Measurements from ENCODE around the gene DISP1. TPM values are rescaled to one million over a fixed set of nuclear protein-coding genes. Genes with fewer than 3 reads are reported as not detected.

The DISP1 gene
- total and polyA plus RNA-seq, 8 donors: 0.87 to 277 (median 4.9) TPM; not detected in 1

DNA sequence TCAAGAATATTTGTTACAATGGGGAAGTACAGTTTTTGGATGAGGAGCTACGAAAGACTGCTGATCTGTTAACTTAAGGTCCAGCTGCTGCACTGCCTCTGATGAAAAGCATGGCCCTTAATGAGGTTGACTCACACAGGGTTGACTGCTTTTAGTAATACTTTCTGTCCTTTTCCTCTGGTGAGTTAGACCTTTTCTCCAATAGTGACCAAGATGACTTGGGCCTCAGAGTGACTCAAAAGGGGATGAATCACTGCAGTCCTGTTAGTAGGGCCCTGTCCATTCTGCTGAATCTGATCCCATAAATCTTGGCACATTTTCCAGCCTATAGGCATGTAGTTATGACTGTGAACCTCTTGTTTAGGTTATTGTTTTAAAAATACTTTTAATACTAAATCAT lies 2.7 kb downstream of the DISP1 start:
- peak in 1 of 2 donors; percentile 24 for DNase-seq
- Histone ChIP-seq H3K4me3 (no peak overlapping the region), H3K4me1 (peaks cover 7 to 48% (median 31%) of the 10 kb centered on the region in 4 donors), H3K36me3 (no peaks in the 10 kb centered on the region), H3K27ac (peak overlapping the region in 3 of 5 donors; percentile 16 to 31 (median 21)), H3K27me3 (no peaks in the 10 kb centered on the region), H3K9me3 (no peaks in the 10 kb centered on the region)
- intact Hi-C loops (cut with DNase I; ENCODE audit: low total_unique reads): no loop called here
- TF ChIP-seq POLR2A (IDR thresholded peaks at IDR 0.05): no peak
- TF ChIP-seq EP300 (IDR thresholded peaks at IDR 0.05): no peak
- peak in 1 of 3 donors; percentile 85 for TF ChIP-seq POLR2AphosphoS5 (IDR thresholded peaks at IDR 0.05)
- TF ChIP-seq, protein P1, sequence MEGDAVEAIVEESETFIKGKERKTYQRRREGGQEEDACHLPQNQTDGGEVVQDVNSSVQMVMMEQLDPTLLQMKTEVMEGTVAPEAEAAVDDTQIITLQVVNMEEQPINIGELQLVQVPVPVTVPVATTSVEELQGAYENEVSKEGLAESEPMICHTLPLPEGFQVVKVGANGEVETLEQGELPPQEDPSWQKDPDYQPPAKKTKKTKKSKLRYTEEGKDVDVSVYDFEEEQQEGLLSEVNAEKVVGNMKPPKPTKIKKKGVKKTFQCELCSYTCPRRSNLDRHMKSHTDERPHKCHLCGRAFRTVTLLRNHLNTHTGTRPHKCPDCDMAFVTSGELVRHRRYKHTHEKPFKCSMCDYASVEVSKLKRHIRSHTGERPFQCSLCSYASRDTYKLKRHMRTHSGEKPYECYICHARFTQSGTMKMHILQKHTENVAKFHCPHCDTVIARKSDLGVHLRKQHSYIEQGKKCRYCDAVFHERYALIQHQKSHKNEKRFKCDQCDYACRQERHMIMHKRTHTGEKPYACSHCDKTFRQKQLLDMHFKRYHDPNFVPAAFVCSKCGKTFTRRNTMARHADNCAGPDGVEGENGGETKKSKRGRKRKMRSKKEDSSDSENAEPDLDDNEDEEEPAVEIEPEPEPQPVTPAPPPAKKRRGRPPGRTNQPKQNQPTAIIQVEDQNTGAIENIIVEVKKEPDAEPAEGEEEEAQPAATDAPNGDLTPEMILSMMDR (IDR thresholded peaks at IDR 0.05): no peak
- WGBS, 5 donors: 50 to 88% (median 83%) methylated on average over 1 of the region's 1 CpG

DNA sequence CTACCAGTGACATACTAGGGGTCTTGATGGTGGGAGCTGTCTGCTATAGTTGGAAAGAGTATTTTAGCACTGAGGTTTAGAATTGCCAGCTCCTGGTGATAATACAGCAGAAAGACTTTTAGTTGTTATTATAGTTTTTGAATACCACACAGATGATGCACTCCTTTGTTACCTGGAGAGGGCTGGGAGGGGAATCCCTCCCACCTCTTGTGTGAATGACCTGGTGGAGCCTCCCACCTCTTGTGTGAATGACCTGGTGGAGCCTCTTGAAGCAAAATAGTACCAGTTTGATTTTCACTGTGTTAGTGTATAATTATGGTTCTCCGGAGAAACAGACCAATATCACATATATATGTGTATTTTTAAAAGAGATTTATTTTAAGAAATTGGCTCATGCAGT lies 3.3 kb downstream of the DISP1 start:
- no peak for DNase-seq
- Histone ChIP-seq H3K27me3 (no peaks in the 10 kb centered on the region), H3K4me3 (no peak overlapping the region), H3K27ac (peak overlapping the region in 3 of 5 donors; percentile 16 to 31 (median 21)), H3K36me3 (no peaks in the 10 kb centered on the region), H3K4me1 (peaks cover 7 to 48% (median 31%) of the 10 kb centered on the region in 4 donors), H3K9me3 (no peaks in the 10 kb centered on the region)
- no peak for TF ChIP-seq POLR2A (IDR thresholded peaks at IDR 0.05)
- TF ChIP-seq EP300 (IDR thresholded peaks at IDR 0.05): no peak
- TF ChIP-seq POLR2AphosphoS5 (IDR thresholded peaks at IDR 0.05): no peak
- TF ChIP-seq, protein P1 (IDR thresholded peaks at IDR 0.05): no peak
- WGBS, 5 donors: 93 to 98% (median 96%) methylated on average over 1 of the region's 1 CpG
- intact Hi-C loops (cut with DNase I; ENCODE audit: low total_unique reads): no loop called here

DNA sequence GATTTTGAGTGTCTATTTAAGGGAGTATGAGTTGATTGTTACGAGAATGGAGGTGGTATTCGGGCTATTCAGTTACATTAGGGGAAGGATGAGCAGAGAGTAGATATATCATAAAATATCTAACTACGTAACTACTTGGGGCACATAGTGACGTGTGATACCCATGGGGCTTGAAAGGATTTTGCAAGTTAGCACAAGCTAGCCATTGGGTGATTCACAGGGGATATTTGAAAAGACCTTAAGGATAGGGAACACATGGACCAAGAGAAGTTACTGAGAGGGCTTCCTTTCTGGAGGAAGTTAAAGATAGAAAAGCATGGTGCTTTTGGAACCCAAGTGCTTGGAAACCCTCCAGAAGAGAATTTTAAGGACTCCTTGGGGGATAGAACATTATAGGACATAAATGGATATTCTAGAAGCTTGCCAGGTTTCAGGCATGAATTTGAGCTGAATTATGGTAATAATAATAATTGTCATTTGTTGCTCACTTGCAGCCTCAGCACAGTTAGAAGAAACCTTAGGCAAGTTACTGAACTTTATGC lies 5.4 kb downstream of the DISP1 start:
- Histone ChIP-seq H3K4me1 (peaks cover 7 to 51% (median 28%) of the 10 kb centered on the region in 4 donors), H3K27me3 (no peaks in the 10 kb centered on the region), H3K36me3 (no peaks in the 10 kb centered on the region), H3K4me3 (no peak overlapping the region), H3K9me3 (no peaks in the 10 kb centered on the region), H3K27ac (no peak overlapping the region)
- DNase-seq: no peak
- TF ChIP-seq EP300 (IDR thresholded peaks at IDR 0.05): no peak
- TF ChIP-seq POLR2A (IDR thresholded peaks at IDR 0.05): no peak
- TF ChIP-seq, protein P1 (IDR thresholded peaks at IDR 0.05): no peak
- TF ChIP-seq POLR2AphosphoS5 (IDR thresholded peaks at IDR 0.05): no peak
- intact Hi-C loops (cut with DNase I; ENCODE audit: low total_unique reads): no loop called here
- WGBS, 5 donors: 91 to 98% (median 96%) methylated on average over 4 of the region's 4 CpGs

DNA sequence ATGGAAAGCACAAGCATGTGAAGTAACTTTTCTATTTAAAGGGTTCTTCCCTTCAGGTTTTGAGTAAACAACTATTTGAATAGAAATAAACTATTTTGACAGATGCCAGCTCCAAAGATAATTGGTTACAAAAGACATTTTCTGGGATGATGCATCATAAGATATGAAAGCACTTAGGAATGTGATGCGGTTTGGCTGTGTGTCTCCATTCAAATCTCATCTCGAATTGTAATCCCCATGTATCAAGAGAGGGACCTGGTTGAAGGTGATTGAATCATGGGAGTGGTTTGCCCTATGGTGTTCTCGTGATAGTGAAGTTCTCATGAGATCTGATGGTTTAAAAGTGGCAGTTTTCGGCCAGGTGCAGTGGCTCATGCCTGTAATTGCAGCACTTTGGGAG lies 6.4 kb downstream of the DISP1 start:
- Histone ChIP-seq H3K27me3 (no peaks in the 10 kb centered on the region), H3K9me3 (no peaks in the 10 kb centered on the region), H3K27ac (no peak overlapping the region), H3K4me3 (no peak overlapping the region), H3K36me3 (no peaks in the 10 kb centered on the region), H3K4me1 (peaks cover 0 to 42% (median 19%) of the 10 kb centered on the region in 4 donors)
- intact Hi-C loops (cut with DNase I; ENCODE audit: low total_unique reads): no loop called here
- 95 to 97% (median 97%) methylated on average over 4 of the region's 4 CpGs for WGBS, 5 donors
- no peak for DNase-seq
- TF ChIP-seq POLR2A (IDR thresholded peaks at IDR 0.05) (no peak), POLR2AphosphoS5 (IDR thresholded peaks at IDR 0.05) (no peak), EP300 (IDR thresholded peaks at IDR 0.05) (no peak)
- TF ChIP-seq, protein P1 (IDR thresholded peaks at IDR 0.05): no peak

Measured in stomach (tissue), 9 donors.